HG03097 (cell line): ENCODE results near the gene C19orf53.

Source experiments
- ATAC-seq: cut with Tn5 transposase; IDR thresholded peaks from one replicate; pipeline ENCODE4 v1.9.1; 2021; ENCODE audit not compliant: unreplicated experiment, low FRiP score

The C19orf53 gene

DNA sequence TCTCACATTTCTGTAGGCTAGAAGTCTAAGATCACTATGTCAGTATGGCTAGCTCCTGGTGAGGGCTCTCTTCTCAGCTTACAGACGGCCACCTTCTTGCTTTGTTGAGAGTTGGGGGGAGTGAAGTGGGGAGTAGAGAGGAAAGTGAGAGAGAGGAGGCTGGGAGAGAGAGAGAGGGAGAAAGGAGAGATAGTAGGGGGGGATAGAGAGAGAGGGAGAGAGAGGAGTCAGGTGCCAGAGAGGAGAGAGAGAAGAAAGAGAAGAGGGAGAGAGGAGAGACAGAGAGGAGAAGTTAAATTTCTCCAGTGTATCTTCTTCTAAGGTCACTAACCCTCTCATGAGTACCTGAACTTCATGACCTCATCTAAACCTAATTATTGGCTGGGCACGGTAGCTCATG lies 49.6 kb downstream of the C19orf53 start:
- no peak for ATAC-seq

DNA sequence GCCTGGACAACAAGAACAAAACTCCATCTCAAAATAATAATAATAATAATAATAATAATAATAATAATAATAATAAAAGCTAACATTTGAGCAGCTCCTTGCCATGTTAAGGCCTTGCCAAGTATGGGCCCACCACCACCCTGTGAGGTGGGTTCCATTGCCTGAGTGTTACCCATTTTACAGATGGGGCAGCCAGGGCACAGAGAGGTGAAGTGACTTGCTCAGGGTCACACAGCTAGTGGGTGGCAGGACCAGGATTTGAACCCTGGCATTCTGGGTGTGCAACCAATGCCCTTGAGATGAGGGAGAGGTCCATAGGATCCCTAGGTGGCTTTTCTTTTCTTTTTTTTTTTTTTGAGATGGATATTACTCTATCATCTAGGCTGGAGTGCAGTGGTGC lies 50.4 kb downstream of the C19orf53 start:
- no peak for ATAC-seq

- ATAC-seq, result no peak
Observed at GRCh38 chr19:13825489-13826441, 51.5 kb downstream of the C19orf53 start.

- ATAC-seq, result no peak
Observed at GRCh38 chr19:13826652-13827235, 52.5 kb downstream of the C19orf53 start.

DNA sequence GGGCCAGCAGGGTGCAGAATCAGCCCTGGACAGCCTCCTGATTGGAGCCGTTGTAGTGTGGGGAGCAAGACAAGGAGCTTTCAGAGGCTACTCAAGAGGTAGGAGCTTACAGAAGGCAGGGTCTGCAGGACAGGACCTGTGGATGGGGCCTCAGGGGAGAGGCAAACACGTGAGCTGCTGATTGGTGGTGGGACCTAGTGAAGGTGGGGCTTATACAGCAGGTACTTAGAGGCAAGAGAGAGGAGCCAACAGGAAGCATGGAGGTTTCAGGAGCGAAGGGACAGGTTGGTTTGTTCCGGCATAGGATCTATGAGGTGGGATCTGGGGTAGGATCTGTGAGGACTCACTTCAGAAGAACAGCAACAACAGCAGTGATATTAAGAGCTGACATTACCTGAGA lies 53.4 kb downstream of the C19orf53 start:
- ATAC-seq, result no peak
